ENCODE results near the gene SLC7A14.

SLC7A14 gene

DNA sequence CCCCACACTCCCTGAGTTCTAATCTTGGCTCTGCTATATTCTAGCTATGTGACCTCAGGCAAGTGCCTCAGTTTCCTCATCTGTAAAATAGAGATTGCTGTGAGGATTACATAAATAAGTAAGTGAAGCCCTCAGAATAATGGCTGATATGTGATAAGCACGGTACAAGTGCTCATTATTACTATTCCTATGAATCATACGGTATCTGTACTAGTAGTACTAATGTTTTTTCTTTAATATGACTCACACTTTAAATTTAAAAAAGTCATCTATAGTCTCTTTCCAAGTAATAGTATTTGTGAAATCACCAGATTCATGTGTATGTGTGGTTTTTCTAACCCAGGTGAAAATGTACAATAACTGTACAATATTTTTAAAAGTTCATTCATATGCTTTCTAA lies 108.5 kb downstream of the SLC7A14 start:
- TF ChIP-seq, protein P1, sequence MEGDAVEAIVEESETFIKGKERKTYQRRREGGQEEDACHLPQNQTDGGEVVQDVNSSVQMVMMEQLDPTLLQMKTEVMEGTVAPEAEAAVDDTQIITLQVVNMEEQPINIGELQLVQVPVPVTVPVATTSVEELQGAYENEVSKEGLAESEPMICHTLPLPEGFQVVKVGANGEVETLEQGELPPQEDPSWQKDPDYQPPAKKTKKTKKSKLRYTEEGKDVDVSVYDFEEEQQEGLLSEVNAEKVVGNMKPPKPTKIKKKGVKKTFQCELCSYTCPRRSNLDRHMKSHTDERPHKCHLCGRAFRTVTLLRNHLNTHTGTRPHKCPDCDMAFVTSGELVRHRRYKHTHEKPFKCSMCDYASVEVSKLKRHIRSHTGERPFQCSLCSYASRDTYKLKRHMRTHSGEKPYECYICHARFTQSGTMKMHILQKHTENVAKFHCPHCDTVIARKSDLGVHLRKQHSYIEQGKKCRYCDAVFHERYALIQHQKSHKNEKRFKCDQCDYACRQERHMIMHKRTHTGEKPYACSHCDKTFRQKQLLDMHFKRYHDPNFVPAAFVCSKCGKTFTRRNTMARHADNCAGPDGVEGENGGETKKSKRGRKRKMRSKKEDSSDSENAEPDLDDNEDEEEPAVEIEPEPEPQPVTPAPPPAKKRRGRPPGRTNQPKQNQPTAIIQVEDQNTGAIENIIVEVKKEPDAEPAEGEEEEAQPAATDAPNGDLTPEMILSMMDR (IDR thresholded peaks at IDR 0.05; ENCODE audit: control extremely low read depth, extremely low read depth, low read depth, missing control alignments): no peak
- POLR2A ChIA-PET: no interaction called here
- CTCF ChIA-PET: interaction anchor here (1.3 to 2.6 kb wide), 3 partner anchors 18 to 335 kb away, joined by 3 to 6 read pairs (median 4); no protein-coding TSS in a partner anchor
- no peak for DNase-seq (ENCODE audit: extremely low spot score)

DNA sequence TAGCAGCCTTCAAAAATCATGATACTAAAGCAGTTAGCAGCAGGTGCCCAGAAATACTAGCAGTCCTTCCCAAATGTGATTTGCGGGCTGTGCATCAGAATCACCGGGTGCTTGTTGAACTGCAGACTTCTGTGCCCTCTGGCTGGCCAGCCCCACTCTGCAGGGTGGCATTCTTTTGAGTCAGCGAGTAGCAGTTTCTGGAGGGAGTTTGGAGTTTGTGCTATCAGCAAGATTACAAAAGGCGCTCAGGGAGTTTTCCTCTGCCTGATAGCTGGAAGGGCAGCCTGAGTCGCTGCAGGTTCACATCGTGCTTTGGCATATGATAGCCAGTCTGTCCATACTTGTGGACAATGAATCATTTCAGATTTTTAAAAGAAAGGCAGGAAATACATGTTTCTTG lies 109.6 kb downstream of the SLC7A14 start:
- CTCF ChIA-PET: interaction anchor here (2.6 kb wide), 1 partner anchor 17 kb away, joined by 6 read pairs; no protein-coding TSS in a partner anchor
- POLR2A ChIA-PET: no interaction called here
- TF ChIP-seq, protein P1 (IDR thresholded peaks at IDR 0.05; ENCODE audit: control extremely low read depth, extremely low read depth, low read depth, missing control alignments): no peak
- no peak for DNase-seq (ENCODE audit: extremely low spot score)

DNA sequence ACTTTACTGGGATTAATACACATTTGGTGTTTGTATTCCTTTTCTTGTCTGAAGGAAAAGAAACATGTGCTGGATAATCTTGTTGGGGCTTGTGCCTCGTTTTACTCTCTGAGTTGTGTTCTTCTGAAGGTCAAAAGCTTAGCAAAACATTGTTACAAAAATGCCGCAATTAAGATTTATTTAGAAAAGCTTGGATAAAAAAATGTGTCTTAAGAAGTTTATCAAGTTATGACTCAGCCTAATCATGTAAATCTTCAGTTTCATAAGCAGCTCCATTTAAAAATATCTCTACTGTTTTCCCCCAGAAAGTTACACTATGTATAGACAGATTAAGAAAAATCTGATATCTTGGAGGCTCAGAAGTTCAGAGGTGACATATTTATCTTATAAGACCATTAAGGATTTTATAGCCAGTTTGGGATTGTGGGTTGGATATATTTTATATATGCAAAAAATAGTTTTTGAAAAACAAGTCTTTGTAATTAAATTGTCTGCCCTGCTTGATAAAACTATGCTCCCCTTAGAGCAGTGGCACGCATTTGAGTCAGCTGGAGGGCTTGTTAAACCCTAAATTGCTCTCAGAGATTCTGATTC lies 110.7 kb downstream of the SLC7A14 start:
- TF ChIP-seq, protein P1 (IDR thresholded peaks at IDR 0.05; ENCODE audit: control extremely low read depth, extremely low read depth, low read depth, missing control alignments): no peak
- ChIA-PET POLR2A (no interaction called here), CTCF (interaction anchor here (0.9 kb wide), 2 partner anchors 16 to 17 kb away, joined by 3 read pairs; no protein-coding TSS in a partner anchor)
- DNase-seq (ENCODE audit: extremely low spot score): no peak

DNA sequence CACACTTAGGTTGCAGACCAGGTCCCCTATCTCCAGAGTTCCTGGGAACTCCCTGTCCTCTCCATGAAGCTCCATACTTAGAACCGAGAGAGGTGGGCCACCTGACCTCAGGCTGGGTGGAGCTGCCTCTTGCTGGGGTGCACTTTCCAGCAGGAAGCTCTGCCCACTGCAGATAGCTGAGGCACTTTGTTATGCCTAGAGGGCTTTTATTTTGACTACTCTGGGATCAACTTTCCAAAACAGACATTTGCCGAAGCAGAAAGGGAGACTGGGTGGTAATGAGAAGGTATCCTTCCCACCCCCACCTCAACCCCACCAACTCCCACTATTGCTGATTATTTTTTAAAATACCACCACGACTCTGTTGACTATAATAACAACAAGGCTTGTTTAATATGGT lies 112.5 kb downstream of the SLC7A14 start:
- CTCF ChIA-PET: no interaction called here
- POLR2A ChIA-PET: no interaction called here
- TF ChIP-seq, protein P1 (IDR thresholded peaks at IDR 0.05; ENCODE audit: control extremely low read depth, extremely low read depth, low read depth, missing control alignments): no peak
- no peak for DNase-seq (ENCODE audit: extremely low spot score)

DNA sequence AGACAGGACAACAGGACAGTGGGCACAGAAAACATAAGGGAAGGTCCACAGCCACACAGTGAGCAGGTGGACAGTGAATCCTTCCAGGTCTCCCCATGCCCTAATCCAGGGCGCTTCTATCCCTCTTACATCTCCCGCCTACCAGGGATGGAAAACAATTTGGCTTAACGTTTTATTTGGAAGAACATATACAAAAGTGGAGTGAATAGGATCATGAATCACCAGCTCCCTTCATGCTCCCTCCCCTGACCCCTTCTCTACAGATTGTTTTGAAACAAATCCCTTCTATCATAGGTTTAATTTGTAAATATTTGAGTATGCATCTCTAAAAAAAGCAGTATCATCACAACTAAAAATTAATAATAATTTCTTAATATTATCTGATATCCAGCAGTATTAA lies 114.7 kb downstream of the SLC7A14 start:
- TF ChIP-seq, protein P1 (IDR thresholded peaks at IDR 0.05; ENCODE audit: control extremely low read depth, extremely low read depth, low read depth, missing control alignments): no peak
- POLR2A ChIA-PET: no interaction called here
- CTCF ChIA-PET: no interaction called here
- DNase-seq (ENCODE audit: extremely low spot score): no peak

DNA sequence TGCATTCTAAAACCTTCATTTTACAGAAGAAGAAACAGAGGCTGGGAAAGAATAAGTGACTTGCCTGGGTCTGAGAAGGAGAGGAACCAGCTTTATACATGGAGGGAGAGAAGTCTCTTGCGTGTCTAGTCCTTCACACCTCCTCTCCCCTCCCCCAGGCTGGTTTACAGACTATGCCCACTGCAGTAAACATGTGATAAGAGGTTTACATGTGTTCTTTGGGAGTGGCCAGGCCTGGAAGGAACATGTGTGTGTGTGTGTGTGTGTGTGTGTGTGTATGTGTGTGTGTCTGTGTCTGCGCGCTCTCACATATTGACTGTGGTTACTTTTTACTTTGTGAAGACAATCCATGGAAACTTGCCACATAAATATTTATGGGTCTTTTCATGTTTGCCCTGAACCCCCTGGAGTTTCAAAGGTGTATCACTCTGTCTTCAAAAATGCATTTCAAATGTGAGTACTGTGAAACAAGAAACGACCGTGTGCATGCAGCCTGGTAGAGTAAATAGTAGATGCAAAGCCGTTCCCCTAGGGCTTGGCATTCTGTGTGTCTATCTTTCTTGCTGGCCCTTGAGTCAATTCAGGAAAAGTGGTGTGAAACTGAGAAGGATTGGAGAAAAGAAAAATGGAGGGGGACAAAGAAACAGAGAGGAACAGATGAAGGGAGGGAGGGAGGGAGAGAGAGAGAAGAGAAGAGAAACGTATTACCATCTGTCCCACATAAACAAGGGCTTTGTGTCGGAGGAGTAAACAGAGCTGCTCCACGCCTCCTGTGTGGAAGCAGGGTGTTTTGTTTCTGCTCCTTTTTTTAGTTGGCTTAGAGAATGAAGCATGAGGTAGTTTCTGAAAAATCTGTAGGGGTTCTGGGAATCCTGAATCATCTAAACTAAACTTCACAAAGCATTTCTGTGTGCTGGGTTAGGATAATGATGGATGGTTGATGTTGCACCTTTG lies 115.5 kb downstream of the SLC7A14 start:
- CTCF ChIA-PET: no interaction called here
- TF ChIP-seq, protein P1 (IDR thresholded peaks at IDR 0.05; ENCODE audit: control extremely low read depth, extremely low read depth, low read depth, missing control alignments): no peak
- POLR2A ChIA-PET: no interaction called here
- no peak for DNase-seq (ENCODE audit: extremely low spot score)

Data from GM10248 (cell line).